NT2/D1 (cell line): ENCODE data around the gene DNAJC18.

Experiments used
- YY1 ChIP-seq: IDR thresholded peaks from 2 replicates; pipeline ENCODE4 v1.6.1; 2011; ENCODE audit not compliant: insufficient read length, insufficient read depth
- ZNF274 ChIP-seq: IDR thresholded peaks from 2 replicates; pipeline ENCODE4 v1.6.1; 2011; ENCODE audit warnings: mild to moderate bottlenecking, low read depth, low read length

DNA sequence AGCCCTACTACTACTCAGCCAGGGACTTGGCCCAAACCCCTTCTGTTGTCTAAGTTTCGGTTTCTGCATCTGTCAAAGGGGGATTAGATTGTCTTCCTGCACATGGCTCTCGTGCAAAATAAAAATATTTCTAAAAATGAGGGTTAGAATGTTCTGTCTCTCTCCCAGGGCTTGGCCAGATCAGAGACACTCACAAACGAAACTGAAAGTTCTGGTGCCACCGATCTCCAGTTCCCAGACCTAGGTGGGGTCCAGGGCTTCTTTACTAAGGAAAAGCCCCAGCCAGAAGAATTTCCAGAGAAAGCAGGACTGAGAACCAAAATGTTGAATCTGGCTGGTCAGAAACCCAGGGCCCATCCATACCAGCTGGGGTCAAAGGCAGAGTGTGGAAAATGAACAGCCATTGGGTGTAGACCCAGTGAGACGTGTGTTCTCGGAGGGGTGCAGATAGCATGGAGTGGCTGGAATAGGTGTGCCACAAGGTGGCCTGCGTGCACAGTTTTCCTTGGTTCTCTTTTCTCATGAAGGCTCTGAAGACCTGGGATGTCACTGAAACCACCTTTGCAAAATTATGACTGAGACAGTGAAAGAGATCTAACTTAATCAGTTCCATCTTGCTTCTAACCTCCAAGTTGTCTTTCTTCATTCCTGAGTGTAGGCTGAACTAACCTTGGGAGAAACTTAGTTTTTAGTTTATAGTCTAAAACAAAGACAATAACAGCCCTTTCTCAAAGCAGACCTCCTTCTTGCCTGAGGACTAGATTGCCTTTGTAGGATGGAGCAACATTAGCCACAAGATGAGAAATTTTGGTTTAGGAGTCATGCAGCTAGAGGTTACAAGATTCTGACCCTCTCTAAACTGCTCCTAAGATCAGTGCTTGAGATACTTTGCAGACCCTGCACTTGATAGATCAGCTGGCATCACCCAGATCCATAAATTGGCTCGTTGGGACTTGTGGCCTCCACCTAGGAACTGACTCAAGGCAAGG lies 54.0 kb downstream of the DNAJC18 start:
- TF ChIP-seq ZNF274 (no peak), YY1 (no peak)
